Endodermal cell (in vitro differentiated cells): ENCODE data around the gene FBXL13. TPM values are rescaled to one million over a fixed set of nuclear protein-coding genes. Genes with fewer than 3 reads are reported as not detected.

Source experiments
- DNase-seq: peaks from one replicate; pipeline ENCODE4 v3.0.0-alpha.2; 2017
- H3K27ac ChIP-seq: 2 replicates; pipeline ENCODE4 v1.5.1; 2013; ENCODE audit warnings: mild to moderate bottlenecking, low read depth, low read length, moderate library complexity
- H3K27me3 ChIP-seq: 2 replicates; pipeline ENCODE4 v1.6.1; 2013; ENCODE audit warnings: mild to moderate bottlenecking, low read length, moderate library complexity; ENCODE audit not compliant: insufficient read depth, control insufficient read depth, poor library complexity, severe bottlenecking
- H3K36me3 ChIP-seq: 2 replicates; pipeline ENCODE4 v1.7.0; 2013; ENCODE audit warnings: mild to moderate bottlenecking, low read length, moderate library complexity; ENCODE audit not compliant: control insufficient read depth, insufficient read depth
- H3K4me1 ChIP-seq: one replicate; pipeline ENCODE4 v1.7.0; 2013; ENCODE audit warnings: low read length; ENCODE audit not compliant: control insufficient read depth, insufficient read depth
- H3K4me3 ChIP-seq: 2 replicates; pipeline ENCODE4 v1.5.1; 2013; ENCODE audit warnings: mild to moderate bottlenecking, low read length, moderate library complexity
- H3K9ac ChIP-seq: 2 replicates; pipeline ENCODE4 v1.6.1; 2013; ENCODE audit warnings: mild to moderate bottlenecking, low read length, moderate library complexity; ENCODE audit not compliant: poor library complexity, severe bottlenecking; ENCODE audit errors: extremely low read depth
- H3K9me3 ChIP-seq: 2 replicates; pipeline ENCODE4 v1.6.1; 2013; ENCODE audit warnings: mild to moderate bottlenecking, low read length, moderate library complexity; ENCODE audit not compliant: control insufficient read depth
- H3K27ac Mint-ChIP-seq: 2 replicates; pipeline ENCODE4 v1.8.0; 2020; ENCODE audit warnings: mixed read lengths
- H3K27me3 Mint-ChIP-seq: 2 replicates; pipeline ENCODE4 v1.8.0; 2021; ENCODE audit warnings: mild to moderate bottlenecking, mixed read lengths; ENCODE audit not compliant: insufficient read depth
- H3K36me3 Mint-ChIP-seq: 2 replicates; pipeline ENCODE4 v1.8.0; 2020; ENCODE audit warnings: low read depth, mixed read lengths
- H3K4me1 Mint-ChIP-seq: 2 replicates; pipeline ENCODE4 v1.8.0; 2020; ENCODE audit warnings: mixed read lengths
- H3K4me3 Mint-ChIP-seq: 2 replicates; pipeline ENCODE4 v1.8.0; 2020; ENCODE audit warnings: mild to moderate bottlenecking, moderate library complexity, mixed read lengths
- H3K9me3 Mint-ChIP-seq: 2 replicates; pipeline ENCODE4 v1.8.0; 2020; ENCODE audit warnings: mild to moderate bottlenecking, mixed read lengths
- WGBS, 2 experiments: methylation state at CpG; one replicate each; pipeline versions ENCODE4 v1.1.5 to v1.1.7; 2013; ENCODE audit warnings: missing lambda C conversion rate in 2 of 2, mixed read lengths in 1 of 2; ENCODE audit not compliant: insufficient coverage in 1 of 2, insufficient read length in 1 of 2; 5-methylcytosine and 5-hydroxymethylcytosine counted together
- total RNA-seq, 2 donors: library from RNA; stranded (reverse); fragmentation: NEBNext Ultra II Directional in 1 of 2; extraction: Animal tissue kit (Norgen Biotek cat#: 25700) in 1 of 2; gene quantifications; 2 replicates in 1 of 2; 3 replicates in 1 of 2; pipeline ENCODE4 v1.2.1, GENCODE V29; 2021
- TF ChIP-seq, protein P1 (sequence below): fragments of 200-600 bp; sonication (generic); conservative IDR thresholded peaks from 2 replicates; pipeline ENCODE4 v1.5.0; 2021; ENCODE audit warnings: antibody characterized with exemption, mild to moderate bottlenecking

Gene FBXL13
- total RNA-seq, 2 donors from 2014 or later: 2.1 to 2.7 TPM

GRCh38 chr7:102992938-102993717, 81.5 kb downstream of the FBXL13 start:
- TF ChIP-seq, protein P1, sequence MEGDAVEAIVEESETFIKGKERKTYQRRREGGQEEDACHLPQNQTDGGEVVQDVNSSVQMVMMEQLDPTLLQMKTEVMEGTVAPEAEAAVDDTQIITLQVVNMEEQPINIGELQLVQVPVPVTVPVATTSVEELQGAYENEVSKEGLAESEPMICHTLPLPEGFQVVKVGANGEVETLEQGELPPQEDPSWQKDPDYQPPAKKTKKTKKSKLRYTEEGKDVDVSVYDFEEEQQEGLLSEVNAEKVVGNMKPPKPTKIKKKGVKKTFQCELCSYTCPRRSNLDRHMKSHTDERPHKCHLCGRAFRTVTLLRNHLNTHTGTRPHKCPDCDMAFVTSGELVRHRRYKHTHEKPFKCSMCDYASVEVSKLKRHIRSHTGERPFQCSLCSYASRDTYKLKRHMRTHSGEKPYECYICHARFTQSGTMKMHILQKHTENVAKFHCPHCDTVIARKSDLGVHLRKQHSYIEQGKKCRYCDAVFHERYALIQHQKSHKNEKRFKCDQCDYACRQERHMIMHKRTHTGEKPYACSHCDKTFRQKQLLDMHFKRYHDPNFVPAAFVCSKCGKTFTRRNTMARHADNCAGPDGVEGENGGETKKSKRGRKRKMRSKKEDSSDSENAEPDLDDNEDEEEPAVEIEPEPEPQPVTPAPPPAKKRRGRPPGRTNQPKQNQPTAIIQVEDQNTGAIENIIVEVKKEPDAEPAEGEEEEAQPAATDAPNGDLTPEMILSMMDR: no peak
- Histone ChIP-seq H3K9ac (no peak overlapping the region), H3K4me3 (no peak overlapping the region), H3K4me1 (no peaks in the 10 kb centered on the region), H3K27me3 (no peaks in the 10 kb centered on the region), H3K27ac (no peak overlapping the region), H3K9me3 (peaks cover under 1% of the 10 kb centered on the region), H3K36me3 (no peaks in the 10 kb centered on the region)
- Mint-ChIP-seq H3K4me3 (no peak overlapping the region), H3K27ac (no peak overlapping the region), H3K27me3 (no peaks in the 10 kb centered on the region), H3K36me3 (no peaks in the 10 kb centered on the region), H3K9me3 (no peaks in the 10 kb centered on the region), H3K4me1 (peaks cover 7% of the 10 kb centered on the region)
- WGBS, 2 experiments: 89 to 100% methylated on average over 1 to 2 of the region's 2 CpGs
- no peak for DNase-seq

DNA sequence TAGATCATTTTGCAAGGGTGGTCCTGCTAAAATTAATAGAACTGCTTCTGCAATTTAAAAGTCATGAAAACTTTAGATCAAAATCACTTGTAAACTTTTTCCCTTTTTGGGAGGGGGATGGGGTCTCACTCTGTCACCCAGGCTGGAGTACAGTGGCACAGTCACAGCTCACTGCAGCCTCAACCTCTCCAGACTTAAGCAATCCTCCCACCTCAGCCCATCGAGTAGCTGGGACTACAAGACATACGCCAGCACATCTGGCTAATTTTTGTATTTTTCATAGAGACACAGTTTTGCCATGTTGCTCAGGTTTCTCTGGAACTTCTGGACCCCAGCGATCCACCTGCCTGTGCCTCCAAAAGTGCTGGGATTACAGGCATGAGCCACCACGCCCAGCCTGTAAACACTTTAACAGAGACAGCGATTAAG, 82.1 kb downstream of the FBXL13 start:
- H3K4me1 ChIP-seq: no peaks in the 10 kb centered on the region
- H3K4me3 ChIP-seq: no peak overlapping the region
- WGBS, 2 experiments: 91 to 93% methylated on average over 2 to 5 of the region's 5 CpGs
- peaks cover 7% of the 10 kb centered on the region for H3K4me1 Mint-ChIP-seq
- DNase-seq: no peak
- no peaks in the 10 kb centered on the region for H3K27me3 Mint-ChIP-seq
- no peak overlapping the region for H3K27ac ChIP-seq
- H3K9ac ChIP-seq: no peak overlapping the region
- no peaks in the 10 kb centered on the region for H3K9me3 Mint-ChIP-seq
- H3K9me3 ChIP-seq: no peaks in the 10 kb centered on the region
- no peaks in the 10 kb centered on the region for H3K27me3 ChIP-seq
- H3K36me3 ChIP-seq: no peaks in the 10 kb centered on the region
- H3K27ac Mint-ChIP-seq: no peak overlapping the region
- H3K36me3 Mint-ChIP-seq: no peaks in the 10 kb centered on the region
- no peak overlapping the region for H3K4me3 Mint-ChIP-seq
- TF ChIP-seq, protein P1: no peak

GRCh38 chr7:102991540-102992214, 82.9 kb downstream of the FBXL13 start:
- H3K4me1 Mint-ChIP-seq: peaks cover 7% of the 10 kb centered on the region
- no peak overlapping the region for H3K27ac ChIP-seq

More at GRCh38 chr7:102991540-102992214, 82.9 kb downstream of the FBXL13 start:
- Histone ChIP-seq H3K36me3 (no peaks in the 10 kb centered on the region), H3K9ac (no peak overlapping the region), H3K27me3 (no peaks in the 10 kb centered on the region), H3K4me1 (no peaks in the 10 kb centered on the region), H3K9me3 (no peaks in the 10 kb centered on the region), H3K4me3 (no peak overlapping the region)
- Mint-ChIP-seq H3K36me3 (no peaks in the 10 kb centered on the region), H3K4me3 (no peak overlapping the region), H3K9me3 (no peaks in the 10 kb centered on the region), H3K27ac (no peak overlapping the region), H3K27me3 (no peaks in the 10 kb centered on the region)
- DNase-seq: no peak
- TF ChIP-seq, protein P1: no peak
- WGBS, 2 experiments: 90 to 98% methylated on average over 2 of the region's 2 CpGs
